HL-60/S4 treated with retinoic acid at 250 ng/mL for 4 days and 3 days (cell line): ENCODE measurements around the gene CUBN.

ENCODE experiments used
- in situ Hi-C: fragments of 300-500 bp; cut with MboI; formaldehyde crosslinking; loops from 2 replicates; pipeline ENCODE4 v1.7.0; 2022; ENCODE audit warnings: low sequenced_read_pairs

Gene CUBN

DNA sequence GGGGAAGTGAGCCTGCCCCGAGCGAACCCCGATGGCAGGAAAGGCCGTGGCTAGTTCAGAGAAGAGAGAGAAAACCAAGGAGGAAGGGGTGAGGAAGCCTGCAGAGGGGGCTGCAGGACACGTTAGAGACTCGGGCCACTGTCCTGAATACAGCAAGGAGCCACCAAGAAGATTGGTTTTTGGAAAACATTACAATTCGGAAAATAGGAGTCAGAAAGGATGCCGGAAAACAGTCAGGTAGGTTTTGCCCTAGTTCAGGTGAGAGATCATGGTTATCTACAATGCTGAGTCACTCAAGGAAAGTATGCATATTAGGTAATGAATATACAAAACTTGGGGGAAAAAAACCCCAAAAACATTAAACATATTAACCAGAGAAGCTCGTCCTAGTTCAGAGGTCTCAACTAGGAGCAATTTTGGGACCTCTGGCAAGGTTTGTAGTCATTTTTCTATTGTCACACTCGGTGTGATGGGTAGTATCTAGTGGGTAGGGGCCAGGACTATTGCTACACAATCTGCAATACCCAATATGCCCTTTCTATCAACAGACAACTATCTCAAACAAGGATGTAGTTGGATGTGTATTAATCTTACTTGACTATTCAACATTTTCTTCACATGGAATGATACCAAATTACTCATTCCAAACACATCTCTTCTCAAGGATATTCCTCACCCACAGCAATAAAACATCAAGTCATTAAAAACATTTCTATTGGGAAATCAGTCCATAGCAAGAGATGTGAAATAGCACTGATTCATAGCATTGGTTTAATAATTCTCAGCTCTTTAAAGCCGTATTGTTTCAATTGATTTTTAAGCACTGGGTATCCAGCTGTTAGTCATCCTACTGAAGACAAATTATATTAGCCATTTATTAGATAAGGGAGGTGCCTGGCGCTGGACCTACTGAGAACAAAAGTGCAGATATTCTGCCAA is 238.0 kb downstream of the CUBN start:
- in situ Hi-C loops = no loop called here

DNA sequence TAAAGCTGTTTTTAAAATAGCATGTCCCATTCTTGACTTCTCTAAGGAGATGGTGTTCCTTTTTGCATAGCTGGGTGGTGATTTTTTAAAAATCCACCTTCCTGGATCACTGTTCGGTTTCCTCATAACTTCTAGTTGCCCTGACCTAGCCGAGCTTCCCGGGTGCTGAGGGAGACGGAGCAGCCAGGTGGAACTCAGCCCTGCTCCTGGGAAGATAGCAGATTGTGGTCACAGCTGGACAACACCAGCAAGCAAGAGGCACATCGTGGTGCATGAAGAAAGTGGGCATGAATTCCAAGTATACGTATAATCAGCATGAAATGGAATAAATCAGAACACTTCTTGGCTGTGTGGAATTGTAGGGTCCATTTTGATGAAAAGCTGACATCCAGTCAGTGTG is 238.9 kb downstream of the CUBN start:
- in situ Hi-C loops = no loop called here

DNA sequence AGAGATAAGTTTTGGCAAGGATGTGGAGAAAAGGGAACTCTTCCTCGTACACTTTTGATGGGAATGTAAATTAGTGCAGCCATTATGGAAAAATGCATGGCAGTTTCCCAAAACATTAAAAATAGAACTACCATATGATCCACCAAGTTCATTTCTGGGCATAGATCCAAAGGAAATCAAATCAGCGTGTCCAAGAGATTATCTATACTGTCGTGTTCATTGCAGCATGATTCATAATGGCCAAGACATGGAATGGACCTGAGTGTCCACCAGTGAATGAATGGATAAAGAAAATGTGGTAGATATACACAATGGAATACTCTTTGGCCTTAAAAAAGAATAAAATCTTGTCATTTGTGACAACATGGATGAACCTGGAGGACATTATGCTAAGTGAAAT is 242.0 kb downstream of the CUBN start:
- in situ Hi-C loops = no loop called here

DNA sequence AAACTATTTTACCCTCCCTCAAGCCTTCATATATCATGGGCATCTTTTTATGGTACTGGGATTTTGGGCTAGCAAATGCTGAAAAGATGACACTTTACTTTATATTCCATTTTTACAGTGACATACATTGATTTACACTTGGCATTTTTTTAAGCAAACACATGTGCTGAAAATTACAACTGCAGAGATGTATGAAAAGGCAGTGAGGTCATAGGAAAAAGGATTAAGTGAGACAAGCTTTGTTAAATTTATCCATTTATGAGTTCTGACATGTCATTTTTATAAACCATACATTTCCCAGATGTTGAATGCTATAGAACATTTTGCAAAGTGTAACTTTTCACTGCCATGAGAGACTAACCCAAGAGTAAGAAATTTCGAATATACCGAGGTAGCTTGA is 243.6 kb downstream of the CUBN start:
- in situ Hi-C loops = no loop called here

DNA sequence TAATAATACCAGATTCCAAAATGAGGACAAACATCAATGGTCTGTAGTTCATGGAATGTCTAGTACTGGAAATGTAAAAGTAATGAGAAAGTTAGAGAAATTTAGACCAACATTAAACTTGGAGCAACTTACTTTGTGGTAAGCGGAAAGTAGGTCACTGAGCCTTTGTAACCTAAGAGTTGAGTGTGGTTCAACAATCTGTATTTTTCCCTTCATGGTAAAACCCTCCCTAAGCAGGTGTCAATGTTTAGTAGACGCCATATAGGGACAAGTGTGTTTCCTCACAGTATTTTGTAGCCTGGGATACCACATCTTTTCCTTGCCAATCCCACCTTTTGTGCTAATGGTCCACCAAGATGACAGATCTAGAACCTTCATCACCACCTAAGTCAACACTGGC is 245.1 kb downstream of the CUBN start:
- in situ Hi-C loops = no loop called here

DNA sequence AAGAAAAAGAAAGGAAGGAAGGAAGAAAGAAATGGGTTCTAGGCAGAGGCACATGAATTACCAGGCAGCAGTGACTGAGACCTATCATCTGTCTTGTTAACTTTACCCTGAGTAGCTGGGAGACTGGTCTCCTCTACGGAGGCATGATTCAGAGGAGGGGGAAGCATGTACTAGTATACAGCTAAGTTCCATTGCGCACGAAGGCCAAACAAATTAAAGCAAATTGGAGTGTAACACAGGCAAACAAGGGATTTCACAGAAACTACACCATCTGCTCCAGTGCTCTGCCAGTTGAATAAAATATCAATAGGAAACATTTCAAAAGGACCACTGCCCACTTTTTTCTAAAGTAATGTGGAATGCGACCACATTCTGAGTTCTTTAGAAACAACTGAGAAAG is 246.5 kb downstream of the CUBN start:
- in situ Hi-C loops = no loop called here

DNA sequence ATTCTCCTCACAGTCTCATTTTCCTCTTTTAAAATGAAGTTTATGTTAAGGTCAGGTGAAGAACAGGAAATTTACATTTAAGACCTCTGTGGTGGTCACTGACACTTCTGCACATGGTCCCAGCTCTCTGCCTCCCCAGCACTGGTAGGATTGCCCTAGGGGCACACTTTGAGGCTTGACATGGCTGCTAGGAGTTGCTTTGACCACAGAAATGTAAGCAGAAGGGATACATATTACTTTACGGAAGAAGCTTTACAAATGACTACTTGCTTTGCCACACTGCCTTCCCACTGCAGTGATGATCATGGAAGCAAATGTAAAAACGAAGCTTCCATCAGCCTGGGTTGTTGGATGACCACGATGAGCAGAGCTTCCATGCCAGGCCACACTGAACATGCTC is 259.3 kb downstream of the CUBN start:
- in situ Hi-C loops = no loop called here

DNA sequence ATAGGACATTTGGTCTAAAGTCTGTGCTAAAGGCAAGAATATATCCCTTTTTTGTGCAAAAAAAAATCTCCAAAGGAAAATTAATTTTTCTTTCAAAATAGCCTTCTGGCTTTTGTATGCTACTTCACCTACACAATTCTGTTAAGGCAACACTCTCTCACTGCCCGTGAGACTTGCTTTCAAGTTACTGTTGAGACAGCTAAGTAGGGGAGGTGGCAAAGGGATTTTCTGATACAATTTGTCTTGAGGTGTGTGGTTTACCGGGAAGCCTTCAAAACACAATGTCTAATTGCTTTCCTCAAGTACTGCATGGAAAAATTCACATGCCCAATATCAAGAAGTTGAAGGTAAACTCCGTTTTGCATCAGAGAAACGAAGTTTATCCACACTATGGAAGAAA is 261.6 kb downstream of the CUBN start:
- in situ Hi-C loops = no loop called here

DNA sequence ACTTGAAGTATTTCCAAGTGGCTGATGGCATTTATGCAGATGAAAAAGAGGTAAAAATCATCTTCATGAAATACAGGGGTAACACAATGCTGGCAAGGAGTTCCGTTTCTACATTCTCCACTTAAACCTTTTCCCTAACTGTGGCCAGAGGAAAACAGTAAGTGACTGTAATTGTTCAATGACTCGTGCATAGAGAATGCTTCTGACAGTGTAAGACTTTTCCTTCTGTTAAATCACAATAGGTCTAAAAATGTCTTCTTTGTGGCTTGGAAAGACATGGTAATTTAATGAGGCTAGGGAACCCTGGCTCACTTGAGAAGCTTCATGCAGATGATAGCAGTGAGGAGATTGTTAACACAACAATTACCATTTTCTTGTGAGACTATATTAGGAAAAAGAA is 262.1 kb downstream of the CUBN start:
- in situ Hi-C loops = no loop called here

DNA sequence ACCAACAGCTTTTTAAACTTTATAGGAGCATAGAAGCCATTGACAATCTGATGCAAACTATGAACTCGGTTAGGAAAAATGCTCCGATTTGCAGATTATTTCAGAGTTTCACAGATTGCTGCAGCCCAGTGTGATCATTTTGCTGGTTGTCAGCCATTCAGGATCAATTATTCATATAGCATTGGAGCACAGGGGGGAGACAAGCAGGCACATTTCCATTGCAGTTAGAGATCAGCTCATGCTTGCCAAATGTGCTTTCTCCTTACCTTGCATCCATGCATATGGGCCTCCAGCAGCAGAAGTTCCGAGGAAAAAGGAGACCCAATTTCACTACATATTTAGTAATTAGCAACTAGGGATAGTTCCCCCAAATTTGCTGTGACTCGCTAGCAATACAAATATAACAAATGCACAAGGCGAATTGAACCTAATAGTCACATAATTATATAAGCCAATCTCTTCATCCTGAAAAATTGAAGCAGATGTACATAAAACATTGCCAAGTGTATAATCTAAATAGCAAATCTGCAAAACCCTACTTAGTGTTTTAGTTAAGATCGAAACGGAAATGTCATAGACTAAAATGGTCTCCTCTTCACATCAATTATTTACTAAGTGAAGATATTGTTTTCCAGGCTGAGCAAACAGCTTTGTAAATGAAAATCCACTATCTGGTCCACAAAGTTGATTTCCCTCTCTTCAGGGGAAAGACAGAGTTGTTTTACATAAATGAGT is 262.9 kb downstream of the CUBN start:
- in situ Hi-C loops = no loop called here

DNA sequence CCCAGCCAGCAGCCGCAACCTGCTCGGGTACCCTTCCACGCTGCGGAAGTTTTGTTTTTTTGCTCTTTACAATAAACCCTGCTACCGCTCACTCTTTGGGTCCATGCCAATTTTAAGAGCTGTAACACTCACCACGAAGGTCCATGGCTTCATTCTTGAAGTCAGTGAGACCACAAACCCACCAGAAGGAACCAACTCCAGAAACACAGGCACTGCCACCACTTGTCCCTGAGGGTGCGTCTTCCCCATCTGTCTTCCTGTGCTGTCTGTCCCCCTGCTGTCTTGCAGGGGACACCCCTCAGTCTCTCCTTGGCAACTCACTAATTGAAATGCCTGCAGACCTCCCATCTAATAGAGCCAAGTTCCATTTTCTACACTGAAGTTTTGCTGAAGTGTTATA is 263.8 kb downstream of the CUBN start:
- in situ Hi-C loops = no loop called here

DNA sequence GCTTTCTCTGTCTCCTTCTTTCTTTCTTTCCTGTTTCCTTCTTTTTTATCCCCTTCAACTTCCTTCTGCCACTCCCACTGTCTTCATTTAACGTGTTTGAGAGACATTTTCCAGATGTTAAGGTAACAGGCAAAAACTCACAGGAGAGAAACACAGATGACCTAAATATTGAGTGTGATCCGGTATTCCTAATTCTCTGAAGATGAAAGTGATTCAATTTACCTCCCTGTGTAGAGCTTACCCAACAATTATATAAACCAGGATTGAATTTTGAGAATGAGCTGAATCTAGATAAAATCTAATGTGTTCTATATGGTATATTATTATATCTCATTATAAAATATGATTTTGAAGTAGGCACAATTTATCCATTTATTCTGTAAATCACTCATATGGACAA is 265.8 kb downstream of the CUBN start:
- in situ Hi-C loops = no loop called here

DNA sequence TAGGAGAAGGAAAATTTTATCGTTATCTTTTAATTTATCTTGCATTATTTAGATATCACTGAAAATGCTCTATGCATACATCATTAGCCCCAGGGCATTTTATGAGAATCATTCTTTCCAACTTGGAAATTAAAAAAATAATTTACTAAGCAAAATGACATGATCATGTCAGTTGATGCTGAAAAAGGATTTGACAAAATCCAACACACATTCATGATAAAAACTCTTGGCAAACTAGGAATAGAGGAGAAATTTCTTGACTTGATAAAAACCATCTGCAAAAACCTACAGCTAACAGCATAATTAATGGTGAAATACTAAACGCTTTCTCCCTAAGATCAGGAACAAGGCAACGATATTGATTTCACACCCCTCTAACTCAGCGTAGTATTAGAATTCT is 272.2 kb downstream of the CUBN start:
- in situ Hi-C loops = no loop called here

DNA sequence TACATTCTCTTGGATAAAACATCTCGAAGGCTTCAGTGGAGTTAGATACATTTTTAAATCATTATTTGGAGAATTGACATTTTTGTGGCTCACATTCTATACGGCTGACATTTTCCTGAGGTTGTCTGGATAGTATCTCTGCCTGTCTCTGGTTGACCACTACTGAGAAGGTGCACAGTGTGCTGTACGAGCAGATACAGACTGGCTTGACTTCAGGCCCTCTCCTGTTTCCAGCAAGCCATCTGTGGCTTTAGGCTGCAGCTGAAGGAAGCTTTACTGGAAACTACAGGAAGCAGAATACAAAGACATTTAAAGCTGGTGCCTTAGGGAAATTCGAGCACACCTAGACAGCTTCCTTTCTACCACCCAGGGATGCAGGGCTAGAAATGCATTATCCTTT is 273.0 kb downstream of the CUBN start:
- in situ Hi-C loops = no loop called here

DNA sequence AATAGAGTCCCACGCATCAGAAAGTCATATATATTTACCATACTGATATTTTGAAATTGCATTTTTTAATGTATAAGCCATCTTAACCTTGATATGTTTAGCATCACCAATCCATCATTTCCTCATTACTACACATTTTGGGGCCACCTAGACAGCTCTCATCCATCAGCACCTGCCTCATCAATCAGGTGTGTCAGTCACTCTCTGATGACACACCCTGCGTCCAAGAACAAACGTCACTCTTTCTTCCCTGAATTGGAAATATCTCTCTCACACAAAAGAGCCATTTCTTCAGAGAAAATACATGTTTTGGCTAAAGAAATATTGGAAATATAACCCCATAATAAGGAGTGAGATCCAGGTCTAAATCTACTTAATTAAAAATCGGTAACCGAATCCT is 273.5 kb downstream of the CUBN start:
- in situ Hi-C loops = no loop called here

DNA sequence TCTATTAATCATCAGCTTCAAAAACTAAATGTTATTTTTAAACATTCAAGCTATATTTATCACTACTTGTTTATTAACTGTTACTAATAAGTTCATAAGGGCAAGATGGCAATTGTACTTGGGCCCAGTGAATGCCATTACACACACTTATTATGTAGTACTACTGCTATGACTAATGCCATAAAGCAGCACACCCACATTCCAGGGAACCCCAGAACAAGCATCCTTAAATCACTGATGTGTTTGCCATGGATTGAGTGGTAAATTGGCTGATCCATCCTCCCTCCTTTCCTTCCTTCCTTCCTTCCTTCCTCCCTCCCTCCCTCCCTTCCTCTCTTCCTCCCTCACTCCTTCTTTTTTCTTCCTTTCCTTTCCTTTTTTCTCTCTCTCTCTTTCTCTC is 275.0 kb downstream of the CUBN start:
- in situ Hi-C loops = no loop called here

DNA sequence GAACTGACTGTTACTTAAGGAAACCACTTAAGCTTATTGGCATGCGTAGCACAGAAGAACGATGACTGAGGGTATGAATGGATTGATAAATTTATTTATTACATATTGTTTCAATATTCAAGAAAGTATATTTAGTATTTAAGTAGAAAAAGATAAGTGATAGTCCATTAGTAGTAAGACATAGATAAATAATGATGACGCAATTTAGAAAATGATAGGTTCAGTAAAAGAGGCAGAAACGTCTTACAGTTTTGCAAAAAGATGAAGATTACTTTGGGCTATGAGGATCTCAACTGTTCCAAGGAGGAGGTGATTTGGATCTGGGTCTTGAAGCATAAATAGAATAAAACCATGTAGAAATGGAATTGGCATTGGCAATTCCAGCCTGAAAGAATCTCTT is 275.8 kb downstream of the CUBN start:
- in situ Hi-C loops = no loop called here

DNA sequence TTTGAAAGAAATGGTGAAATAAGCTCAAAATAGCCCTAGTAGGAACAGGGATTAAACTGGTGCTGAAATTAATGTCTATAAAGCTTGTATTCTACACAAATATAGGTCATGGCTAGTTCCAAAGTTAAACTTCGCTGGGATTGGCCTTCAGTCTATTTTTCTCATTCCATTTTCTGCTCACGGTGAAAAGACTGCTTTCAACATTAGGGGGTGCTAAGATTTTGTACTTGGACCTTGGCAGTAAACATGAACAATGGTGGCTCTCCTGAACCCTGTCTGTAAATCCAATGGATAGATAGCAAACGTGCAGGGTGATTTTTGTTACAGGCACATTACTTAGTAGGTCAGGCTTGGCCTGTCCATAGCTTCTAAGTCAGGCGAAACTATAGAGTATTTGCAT is 276.4 kb downstream of the CUBN start:
- in situ Hi-C loops = no loop called here

DNA sequence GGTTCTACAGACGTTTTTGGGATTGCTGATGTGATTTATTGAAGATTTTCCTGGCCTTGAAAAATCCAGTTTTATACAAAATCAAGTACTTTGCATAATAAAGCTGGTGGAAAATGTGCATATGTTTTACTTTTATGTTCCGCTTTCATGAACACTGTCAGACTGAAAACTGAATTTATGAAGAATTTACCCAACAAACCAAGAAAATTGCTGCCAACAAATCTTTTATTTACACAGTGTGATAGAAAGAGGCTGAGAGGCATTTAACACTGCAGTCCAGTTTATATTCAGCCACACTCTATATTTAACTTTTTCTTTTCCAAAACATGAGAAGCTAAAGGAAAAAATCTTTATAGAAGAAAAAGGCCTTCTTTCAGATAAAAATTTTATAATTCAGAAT is 277.0 kb downstream of the CUBN start:
- in situ Hi-C loops = no loop called here

DNA sequence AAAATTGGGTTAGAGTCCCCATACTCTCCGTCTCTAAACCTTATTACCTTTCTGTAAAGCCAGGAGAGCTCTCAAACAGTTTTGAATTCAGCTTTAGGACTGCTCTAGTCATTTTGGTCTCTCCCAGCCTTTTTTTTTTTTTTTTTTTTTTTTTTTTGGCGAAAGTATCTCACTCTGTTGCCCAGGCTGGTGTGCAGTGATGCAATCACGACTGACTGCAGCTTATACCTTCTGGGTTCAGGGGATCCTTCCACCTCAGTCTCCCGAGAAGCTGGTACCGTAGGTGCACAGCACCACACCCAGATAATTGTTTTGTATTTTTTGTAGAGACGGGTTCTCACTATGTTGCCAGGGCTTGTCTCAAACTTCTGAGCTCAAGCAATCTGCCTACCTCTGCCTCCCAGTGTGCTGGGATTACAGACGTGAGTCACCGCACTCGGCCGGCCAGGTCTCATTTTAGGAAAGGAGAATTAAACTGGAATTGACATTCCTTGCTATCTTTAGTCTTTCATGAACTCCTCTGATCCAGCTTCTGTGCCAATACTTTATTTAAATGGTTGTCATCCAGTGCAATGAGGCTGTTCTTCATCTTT is 281.0 kb downstream of the CUBN start:
- in situ Hi-C loops = loop anchor here (10.0 to 25.0 kb wide), 2 partner anchors 406 to 589 kb away; no protein-coding TSS in a partner anchor

DNA sequence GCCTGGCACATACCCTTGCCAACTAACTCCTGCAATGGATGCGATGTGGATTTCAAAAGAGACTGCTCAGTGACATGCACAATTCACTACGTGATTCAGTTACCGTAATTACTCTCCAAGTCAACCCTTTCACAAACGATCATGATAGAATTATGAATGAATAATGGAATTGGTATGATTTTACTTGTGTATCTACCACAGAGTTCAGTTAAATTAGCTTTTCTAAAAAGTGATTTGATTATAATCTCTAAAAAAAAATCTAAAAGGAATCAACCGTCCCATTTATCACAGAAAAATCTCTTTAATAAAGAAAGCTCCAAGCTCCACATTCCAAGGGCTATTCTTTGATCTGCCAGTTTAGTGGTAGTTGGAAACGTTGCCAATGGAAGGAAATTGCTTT is 282.0 kb downstream of the CUBN start:
- in situ Hi-C loops = loop anchor here (10.0 to 25.0 kb wide), 2 partner anchors 407 to 590 kb away; no protein-coding TSS in a partner anchor

DNA sequence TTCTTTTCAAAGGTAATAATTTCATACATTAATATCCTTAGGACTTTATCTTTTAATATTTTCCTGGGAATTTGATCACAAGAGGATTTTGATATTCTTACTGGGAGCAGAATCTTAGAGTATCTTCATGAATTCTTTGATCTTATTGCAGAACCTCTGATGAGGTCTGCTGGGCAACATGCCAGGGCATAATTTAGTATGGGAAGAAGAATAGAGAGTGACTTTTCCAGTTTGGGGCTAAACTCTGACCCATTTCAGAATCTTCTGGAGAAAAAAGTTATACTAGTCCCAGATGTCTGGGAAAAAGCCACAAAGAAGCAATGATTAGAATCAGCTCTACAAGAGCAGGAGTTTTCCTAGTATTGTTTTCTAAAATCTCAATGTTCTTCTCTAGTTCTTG is 284.4 kb downstream of the CUBN start:
- in situ Hi-C loops = loop anchor here (10.0 to 25.0 kb wide), 2 partner anchors 410 to 592 kb away; no protein-coding TSS in a partner anchor
